Adipose tissue (tissue), 3 donors: ENCODE measurements around the gene ARHGEF7. TPM values are rescaled to one million over a fixed set of nuclear protein-coding genes. Genes with fewer than 3 reads are reported as not detected.
"Not testable (repeated sequence)": the region's sequence is repeated elsewhere in the genome, so short reads cannot be mapped to it uniquely, and the experiment has no call there.

ENCODE experiments used
- H3K27ac ChIP-seq: one replicate; pipeline ENCODE4 v1.5.1; 2013; ENCODE audit warnings: low read depth, low read length
- WGBS, 3 donors: extraction: QIAGEN DNeasy Blood & Tissue Kit; methylation state at CpG; one replicate each; pipeline ENCODE4 v1.1.7; 2013; 5-methylcytosine and 5-hydroxymethylcytosine counted together
- polyA plus RNA-seq, 3 donors: library from polyadenylated mRNA; stranded (reverse); fragments of 200-250 nt; gene quantifications; one replicate each; pipeline ENCODE4 v1.2.3, GENCODE V29; 2013
- donor health status: healthy with polysubstance abuse.
- donor health status: Bipolar disorder and iron deficiency.
- donor health status: healthy.

Gene ARHGEF7
- polyA plus RNA-seq, 3 donors = 14.0 to 41.9 (median 27.8) TPM

DNA sequence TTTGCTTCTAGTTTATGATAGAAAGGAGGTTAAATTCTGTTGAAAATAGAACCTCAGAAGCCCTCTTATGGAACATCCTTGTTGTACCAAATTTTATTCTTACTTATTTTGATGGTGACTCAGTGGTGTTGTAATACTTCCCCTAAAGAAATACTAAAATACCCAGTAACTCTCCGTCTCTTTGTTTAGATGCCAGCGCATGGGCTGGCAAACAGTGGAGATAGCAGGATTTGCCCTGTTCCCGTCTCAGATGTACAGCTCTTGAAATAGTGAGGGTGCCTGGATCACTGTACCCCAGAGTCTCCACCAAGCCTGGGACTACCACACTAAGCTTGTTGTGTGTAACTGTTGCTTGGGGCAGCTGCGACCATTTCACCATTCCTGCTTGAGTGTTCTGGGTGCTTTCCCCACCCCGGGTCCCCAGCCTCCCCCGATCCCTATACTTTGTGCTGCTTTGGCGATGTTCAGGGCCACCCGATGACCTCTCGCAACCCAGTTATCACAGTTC, 138.3 kb downstream of the ARHGEF7 start:
- H3K27ac ChIP-seq = no peak overlapping the region
- 93 to 98% (median 98%) methylated on average over 9 of the region's 9 CpGs for WGBS, 3 donors

DNA sequence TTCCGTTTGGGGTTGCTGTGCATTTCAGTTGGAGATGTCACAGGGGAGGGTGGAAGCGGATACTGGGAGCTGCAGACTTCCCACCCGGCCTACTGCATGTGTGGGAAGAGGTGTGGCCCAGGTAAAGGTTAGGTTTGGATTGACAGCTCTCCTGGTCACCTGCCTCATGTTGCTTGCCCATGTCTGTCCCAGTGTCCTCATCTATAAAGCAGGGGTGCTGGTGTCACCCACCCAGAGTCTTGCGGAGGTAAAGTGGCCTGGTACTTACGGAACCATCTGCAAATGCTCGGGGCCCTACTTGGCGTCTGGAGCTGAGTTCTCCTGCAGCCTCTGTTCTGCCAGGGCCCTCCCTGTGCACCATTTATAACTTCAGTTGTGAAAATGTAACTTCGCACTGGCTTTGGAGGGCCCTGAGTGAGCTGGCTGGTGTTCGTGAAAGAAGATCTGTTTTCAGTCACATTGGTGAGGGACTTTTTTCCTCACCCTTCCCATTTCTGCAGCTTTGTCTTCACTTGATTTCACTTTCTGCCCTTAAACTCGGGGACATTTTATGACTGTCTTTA, 140.2 kb downstream of the ARHGEF7 start:
- WGBS, 3 donors = 96 to 98% (median 98%) methylated on average over 10 of the region's 10 CpGs
- H3K27ac ChIP-seq = no peak overlapping the region

DNA sequence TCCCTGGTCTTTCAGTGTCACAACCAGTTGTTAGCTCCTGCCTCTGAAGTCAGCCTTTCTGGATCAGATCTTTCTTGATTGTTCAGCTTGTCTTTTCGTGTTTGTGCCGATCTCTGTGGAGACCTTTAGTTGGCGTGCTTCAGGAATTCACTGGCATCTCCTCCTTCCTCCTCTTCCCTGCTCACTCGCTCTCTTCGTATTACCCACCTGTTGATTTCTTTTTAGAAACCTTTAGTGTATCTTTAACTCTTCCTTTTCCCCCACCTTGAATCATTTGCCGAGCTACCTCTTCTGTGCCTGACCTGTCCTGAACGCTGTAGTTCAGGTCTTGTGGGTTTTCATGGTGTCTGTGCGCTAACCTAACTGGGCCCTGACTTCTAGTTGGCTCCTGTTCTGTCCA, 141.3 kb downstream of the ARHGEF7 start:
- WGBS, 3 donors = 95 to 96% (median 96%) methylated on average over 8 of the region's 8 CpGs
- H3K27ac ChIP-seq = no peak overlapping the region

DNA sequence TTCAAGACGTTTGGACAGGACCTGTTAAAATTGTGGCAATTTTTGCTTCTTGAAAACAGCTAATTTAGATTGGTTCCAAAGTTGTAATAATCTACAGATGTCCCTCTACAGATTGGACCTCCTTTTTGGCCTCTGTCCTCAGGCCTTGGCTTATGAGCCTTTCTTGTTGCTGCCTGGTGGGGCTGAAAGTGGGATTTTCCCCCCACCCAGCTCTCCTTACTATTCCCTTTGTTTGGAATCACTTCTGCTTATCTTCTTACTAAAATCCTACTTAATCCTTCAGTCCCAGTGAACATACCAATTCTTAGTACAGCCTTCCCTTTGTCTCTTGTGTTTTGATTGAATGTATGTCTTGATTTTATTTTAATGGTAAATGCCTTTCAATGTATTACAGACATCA, 141.8 kb downstream of the ARHGEF7 start:
- 62 to 80% (median 68%) methylated on average over 1 of the region's 1 CpG for WGBS, 3 donors
- no peak overlapping the region for H3K27ac ChIP-seq

DNA sequence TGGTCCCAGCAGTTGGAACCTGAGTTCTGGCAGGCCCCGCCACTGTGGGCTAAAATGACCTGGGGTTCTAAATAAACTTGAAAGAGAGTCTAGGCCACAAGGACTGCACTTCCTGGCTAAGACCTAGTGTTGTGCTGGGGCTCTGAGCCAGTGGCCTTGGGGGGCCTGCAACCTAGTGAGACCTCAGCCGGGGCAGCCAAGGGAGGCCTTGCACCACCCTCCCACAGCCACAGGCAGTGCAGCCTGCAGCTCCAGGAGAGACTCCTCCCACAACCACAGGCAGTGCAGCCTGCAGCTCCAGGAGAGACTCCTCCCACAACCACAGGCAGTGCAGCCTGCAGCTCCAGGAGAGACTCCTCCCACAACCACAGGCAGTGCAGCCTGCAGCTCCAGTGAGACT, 142.8 kb downstream of the ARHGEF7 start:
- not testable (repeated sequence) for H3K27ac ChIP-seq
- 90 to 99% (median 91%) methylated on average over 2 of the region's 2 CpGs for WGBS, 3 donors

DNA sequence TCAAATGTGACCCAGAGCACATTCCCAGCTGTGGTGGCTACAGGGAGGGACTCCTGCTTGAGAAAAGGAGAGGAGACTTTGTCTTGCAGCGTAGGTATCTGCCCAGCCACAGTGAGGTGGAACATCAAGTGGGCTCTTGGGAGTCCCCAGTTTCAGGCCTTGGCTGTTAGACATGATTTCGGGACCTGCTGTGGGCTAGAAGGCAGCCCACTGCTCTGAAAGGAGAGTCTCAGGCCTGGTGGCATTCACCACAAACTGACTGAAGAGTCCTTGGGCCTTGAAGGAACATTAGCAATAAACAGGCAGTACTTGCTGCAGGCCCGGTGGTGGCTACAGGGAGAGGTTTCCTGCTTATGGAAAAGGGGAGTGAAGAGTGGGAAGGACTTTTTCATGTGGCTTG, 143.5 kb downstream of the ARHGEF7 start:
- 95 to 100% (median 97%) methylated on average over 3 of the region's 3 CpGs for WGBS, 3 donors
- no peak overlapping the region for H3K27ac ChIP-seq

DNA sequence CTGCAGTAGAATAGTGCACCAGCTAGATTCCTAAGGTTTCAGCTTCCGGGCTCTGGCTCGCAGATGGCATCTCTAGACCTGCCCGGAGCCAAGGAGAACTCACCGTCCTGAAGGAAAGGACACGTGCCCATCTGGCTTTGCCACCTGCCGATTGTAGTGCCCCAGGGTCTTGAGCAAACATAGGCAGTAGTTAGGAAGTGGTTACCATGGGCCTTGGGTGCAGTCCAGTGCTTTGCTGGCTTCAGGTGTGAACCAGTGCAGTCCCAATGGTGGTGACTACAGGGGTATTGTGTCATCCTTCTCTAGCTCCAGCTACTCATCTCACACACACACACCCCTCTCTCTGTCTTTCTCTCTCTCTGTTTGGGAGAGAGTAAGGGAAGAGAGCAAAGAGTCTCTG, 143.9 kb downstream of the ARHGEF7 start:
- H3K27ac ChIP-seq = no peak overlapping the region
- WGBS, 3 donors = 97 to 100% (median 99%) methylated on average over 6 of the region's 6 CpGs

DNA sequence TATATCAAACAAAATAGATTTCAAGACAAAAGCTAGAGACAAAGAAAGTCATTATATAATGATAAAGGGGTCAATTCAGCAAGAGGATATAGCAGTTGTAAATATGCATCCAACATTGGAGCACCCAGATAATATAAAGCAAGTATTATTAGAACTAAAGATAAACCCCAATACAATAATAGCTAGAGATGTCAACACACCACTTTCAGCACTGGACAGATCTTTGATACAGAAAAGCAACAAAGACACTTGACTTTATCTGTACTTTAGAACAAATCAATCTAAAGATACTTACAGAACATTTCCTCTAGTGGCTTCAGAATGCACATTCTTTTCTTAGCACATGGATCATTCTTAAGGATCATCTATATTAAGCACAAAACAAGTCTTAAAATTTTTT, 146.2 kb downstream of the ARHGEF7 start:
- H3K27ac ChIP-seq = no peak overlapping the region

DNA sequence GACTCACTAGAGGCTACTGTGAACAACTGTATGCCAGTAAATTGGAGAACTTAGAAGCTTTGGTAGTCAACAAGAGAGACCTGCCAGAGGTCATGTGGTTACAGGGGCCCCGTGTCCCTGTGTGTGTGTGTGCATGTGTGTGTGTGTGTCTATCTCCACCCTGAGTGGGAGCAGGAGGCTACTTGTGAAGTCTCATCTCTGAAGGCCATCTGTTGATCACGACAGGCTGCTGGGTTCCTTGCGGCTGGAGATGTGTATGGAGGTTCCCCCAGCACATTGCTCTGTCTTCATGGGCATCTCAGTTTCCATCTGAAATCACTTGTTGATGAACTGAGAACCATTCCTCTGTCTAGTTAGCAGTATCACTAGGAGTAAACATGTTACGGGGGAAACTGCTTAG, 147.2 kb downstream of the ARHGEF7 start:
- 90 to 93% (median 91%) methylated on average over 4 of the region's 4 CpGs for WGBS, 3 donors
- no peak overlapping the region for H3K27ac ChIP-seq

DNA sequence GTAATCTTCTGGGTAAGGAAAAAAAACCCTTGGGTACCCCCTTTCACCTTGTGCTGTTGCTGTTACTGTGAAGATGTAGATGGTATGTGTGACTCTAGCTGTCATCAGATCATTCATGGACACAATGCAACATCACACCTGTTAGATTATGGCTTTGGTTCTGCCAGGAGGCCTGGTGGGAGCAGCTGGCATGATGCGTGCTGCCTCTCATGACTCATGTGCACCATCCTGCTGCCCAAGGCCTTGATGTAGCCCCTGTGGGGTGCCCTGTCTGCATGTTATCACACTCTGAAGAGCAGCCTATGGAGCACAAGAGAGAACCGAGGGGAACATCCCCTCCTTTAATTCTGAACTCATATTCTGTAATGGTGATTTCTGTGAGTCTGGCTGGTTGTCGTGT, 147.6 kb downstream of the ARHGEF7 start:
- WGBS, 3 donors = 92 to 94% (median 94%) methylated on average over 3 of the region's 3 CpGs
- H3K27ac ChIP-seq = no peak overlapping the region

DNA sequence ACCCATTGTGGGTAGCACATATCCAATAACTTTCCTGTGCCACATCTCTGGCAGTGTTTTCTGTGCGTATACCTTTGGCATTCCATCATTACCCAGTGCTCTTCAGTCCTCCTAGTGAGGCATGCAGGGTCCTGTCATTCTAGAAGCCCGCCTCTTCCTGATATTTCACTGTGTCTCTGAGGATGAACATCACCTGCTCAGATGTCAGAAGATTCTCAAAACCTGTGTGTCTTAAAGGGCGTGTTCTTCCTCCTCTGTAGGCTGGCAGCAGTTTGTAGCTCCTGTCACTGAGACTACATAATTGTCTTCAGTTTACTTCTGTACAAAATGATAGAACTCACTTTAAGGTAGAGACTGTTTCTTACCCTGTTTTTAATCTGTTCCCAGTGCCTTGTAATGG, 148.5 kb downstream of the ARHGEF7 start:
- 94 to 99% (median 96%) methylated on average over 3 of the region's 3 CpGs for WGBS, 3 donors
- no peak overlapping the region for H3K27ac ChIP-seq

DNA sequence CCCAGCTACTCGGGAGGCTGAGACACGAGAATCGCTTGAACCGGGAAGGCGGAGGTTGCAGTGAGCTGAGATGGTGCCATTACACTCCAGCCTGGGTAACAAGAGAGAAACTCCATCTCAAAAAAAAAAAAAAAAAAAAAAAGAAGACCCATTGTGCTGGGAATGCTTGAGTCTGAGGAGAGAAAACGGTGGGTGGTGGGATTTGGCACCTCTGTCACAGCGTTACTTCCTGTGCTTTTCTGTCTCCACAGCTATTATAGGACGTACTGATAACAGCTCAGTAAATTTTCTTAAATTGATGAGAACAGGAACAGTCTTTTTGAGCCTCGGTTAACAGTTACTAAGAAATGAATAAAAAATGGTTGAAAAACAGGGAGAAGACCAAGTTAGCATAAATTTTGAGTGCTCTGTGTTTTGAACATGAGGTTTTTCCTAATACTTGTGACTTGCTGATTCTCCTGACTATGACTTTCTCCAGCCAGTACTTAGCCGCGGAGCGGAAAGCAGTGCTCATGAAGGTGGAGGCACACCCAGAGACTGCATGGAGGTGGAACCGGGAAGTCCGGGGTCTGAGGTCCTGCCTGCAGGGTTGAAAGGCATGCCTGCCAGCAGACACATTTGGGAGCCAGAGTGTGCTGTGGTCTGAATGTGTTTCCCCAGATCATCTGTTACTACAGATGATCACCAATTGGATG, 150.0 kb downstream of the ARHGEF7 start:
- WGBS, 3 donors = 91% methylated on average over 14 of the region's 14 CpGs
- no peak overlapping the region for H3K27ac ChIP-seq

DNA sequence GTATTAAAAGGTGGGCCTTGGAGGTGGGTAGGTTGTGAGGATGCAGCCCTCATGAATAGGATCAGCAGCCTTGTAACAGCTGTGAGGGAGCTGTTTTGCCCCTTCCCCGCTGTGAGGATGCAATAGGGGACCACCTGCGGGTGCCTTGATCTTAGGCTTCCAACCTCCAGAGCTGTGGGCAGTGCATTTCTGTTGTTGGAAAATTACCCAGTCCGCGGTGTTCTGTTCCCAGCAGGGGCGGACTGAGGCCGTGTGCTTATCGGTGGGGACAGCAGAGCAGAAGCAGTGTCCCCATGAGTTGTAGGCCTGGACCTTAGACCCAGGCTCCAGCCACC, 150.6 kb downstream of the ARHGEF7 start:
- H3K27ac ChIP-seq = no peak overlapping the region

DNA sequence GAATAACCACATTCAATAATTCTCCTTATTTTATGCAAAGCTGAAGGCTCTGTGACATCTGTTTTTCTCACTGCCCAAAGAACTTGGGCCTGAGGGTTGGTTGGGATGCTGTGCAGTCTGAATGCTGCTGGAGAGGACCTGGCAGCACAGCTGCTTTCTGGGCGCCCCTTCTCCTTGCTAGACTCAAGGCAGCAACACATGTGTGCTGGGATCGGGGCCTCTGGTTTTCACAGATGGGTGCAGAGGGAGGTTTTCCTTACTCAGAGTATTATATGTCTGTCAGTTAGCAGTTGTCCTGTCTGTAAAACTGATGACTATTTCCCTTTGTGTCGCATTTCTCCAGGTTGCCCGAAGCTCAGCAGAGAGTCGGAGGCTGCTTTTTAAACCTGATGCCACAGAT, 152.1 kb downstream of the ARHGEF7 start:
- H3K27ac ChIP-seq = no peak overlapping the region
- 91 to 97% (median 91%) methylated on average over 5 of the region's 5 CpGs for WGBS, 3 donors

More for the DNA sequence above, 150.6 kb downstream of the ARHGEF7 start:
- WGBS, 3 donors = 88 to 93% (median 89%) methylated on average over 7 of the region's 7 CpGs

DNA sequence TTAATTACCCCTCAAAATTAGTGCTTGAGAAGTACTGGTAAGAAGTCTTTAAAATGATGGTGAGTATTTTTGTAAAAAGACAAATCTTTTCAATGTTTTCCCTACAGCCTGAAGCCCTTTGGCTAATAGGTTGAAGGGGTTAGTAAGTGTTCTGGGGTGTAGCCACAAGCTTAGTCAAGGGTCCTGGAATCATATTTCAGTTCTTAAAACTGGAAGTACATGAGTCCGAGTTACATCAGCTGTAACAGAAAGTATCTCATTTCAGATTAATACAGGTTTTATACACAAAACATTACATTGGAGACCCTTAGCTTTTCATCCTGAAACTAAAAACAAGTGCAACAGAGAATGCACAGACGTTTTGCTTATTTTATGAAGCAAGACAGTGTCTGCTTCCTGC, 152.7 kb downstream of the ARHGEF7 start:
- 47 to 67% (median 57%) methylated on average over 2 of the region's 2 CpGs for WGBS, 3 donors
- no peak overlapping the region for H3K27ac ChIP-seq

DNA sequence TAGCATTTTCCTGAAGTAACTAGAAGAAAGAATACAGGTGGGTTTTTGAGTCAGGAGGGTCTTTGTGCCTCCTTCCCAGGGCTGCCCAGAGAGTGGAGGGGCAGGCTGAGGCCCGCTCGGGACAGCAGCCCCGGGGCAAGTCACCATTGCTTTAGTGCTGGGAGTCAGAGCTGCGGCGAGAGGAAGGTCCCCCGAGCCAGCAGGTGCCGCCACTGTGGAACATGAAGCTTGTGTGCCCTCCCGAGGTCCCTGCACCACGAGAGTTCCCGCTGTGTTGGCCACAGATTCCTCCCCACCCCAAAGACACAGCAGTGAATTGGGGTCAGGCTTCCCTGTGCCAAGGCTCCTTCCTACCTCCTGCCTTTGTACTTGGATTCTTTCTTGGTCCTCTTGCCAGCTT, 154.4 kb downstream of the ARHGEF7 start:
- 88 to 94% (median 93%) methylated on average over 10 of the region's 10 CpGs for WGBS, 3 donors
- H3K27ac ChIP-seq = no peak overlapping the region

DNA sequence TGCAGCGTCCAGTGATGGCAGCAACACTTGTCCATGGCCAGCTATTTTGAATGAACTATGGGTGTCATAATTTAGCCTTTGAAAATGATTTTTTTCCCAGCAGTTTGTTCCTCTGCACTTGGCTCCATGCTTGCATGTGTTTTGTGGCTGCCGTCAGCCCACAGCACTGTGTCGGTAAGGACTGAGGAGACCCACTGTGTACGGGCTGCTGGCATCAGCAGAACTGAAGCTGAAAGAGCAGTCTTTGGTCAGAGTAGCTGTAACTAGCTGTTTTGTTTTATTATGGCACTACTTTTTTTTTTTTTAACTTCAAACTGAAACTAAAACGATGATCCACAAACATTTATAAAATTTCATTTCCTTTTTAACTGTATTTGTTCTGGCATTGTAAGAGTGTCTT, 155.0 kb downstream of the ARHGEF7 start:
- WGBS, 3 donors = 57 to 84% (median 69%) methylated on average over 5 of the region's 5 CpGs
- no peak overlapping the region for H3K27ac ChIP-seq

DNA sequence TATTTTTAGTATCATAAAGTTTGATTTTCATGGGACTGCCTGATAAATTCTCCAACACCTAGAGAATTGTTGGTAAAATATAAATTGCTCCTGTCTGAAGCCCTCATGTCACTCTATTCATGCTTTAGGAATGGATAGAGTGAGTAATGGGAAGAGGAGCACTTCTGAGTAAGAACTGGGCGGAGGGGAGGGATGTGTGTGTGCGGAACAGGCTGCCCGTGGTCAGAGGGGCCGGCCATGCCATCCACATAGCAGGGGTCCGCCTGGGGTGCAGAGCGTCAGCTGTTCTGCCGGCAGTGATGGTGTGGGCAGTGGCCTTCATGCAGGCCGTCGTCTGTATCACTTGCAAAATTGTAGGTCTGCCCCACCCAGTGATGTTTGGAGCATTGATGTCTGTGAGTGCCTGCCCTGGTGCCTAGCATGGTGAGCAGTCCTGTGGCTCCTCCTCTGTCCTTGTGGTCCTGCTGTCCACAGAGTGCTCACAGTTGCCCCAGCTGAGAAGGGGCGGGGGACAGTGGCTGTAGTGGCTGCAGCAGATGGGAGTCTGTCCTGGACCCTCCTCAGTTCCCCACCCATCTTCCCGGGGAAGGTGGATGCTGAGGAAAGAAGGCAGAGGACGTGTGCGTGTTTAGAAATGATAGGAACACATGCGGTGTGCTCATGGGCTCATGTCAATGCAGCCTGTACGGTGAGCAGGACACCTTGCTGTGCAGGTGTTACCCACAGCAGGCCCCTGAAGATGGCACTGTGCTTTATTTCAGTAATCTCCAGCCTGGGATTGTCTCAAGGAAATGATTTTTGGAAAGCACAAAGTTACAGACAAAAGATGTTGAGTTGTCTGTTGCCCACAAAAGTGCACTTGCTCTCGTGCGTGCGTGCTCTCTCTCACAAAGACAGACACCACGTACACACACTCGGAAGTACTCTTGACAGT, 155.9 kb downstream of the ARHGEF7 start:
- WGBS, 3 donors = 86 to 96% (median 94%) methylated on average over 20 of the region's 20 CpGs
- no peak overlapping the region for H3K27ac ChIP-seq

DNA sequence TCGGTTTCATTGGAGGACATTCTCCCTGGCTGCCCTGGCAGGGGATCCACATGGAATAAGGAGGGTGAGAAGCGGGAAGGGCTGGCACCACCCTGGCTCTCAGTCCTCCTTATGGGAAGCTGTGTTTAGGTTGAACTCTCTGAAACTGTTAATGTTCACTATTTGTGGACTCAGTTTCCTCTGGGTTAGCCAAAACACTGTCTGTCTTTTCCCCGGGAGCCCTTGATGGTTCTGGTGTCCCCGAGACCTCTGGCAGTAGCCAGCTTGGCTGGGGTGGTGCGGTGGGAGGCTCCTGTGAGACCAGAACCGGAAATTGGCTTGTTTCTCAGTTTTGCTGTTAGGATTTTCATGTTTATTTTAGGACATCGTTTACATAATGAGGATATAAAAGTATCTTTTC, 157.0 kb downstream of the ARHGEF7 start:
- 59 to 82% (median 65%) methylated on average over 7 of the region's 7 CpGs for WGBS, 3 donors
- no peak overlapping the region for H3K27ac ChIP-seq
